Vagina (tissue), 2 donors: ENCODE data around the gene PRKCE. TPM values are rescaled to one million over a fixed set of nuclear protein-coding genes. Genes with fewer than 3 reads are reported as not detected.

Source experiments
- DNase-seq, 2 donors: peaks; one replicate each; pipeline ENCODE4 v3.0.0-alpha.2; 2017; ENCODE audit errors: extremely low spot score in 2 of 2
- H3K27ac ChIP-seq: fragments of 200-600 bp; sonication (generic); one replicate; pipeline ENCODE4 v1.5.1; 2019
- H3K27me3 ChIP-seq: fragments of 200-600 bp; sonication (generic); one replicate; pipeline ENCODE4 v1.5.1; 2019
- H3K36me3 ChIP-seq, 2 donors: fragments of 200-600 bp; sonication (generic); one replicate each; pipeline ENCODE4 v1.5.1; 2017 to 2019
- H3K4me1 ChIP-seq: fragments of 200-600 bp; sonication (generic); one replicate; pipeline ENCODE4 v1.5.1; 2019
- H3K4me3 ChIP-seq, 2 donors: fragments of 200-600 bp; sonication (generic); 1 replicate in 1 of 2; 2 replicates in 1 of 2; pipeline ENCODE4 v1.5.1; 2016 to 2019
- H3K9me3 ChIP-seq: fragments of 200-600 bp; sonication (generic); one replicate; pipeline ENCODE4 v1.5.1; 2019
- POLR2A ChIP-seq, 2 donors: fragments of 450-650 bp; IDR thresholded peaks; one replicate each; pipeline ENCODE4 v1.6.1; 2017; ENCODE audit warnings: antibody characterized with exemption in 2 of 2, mild to moderate bottlenecking in 2 of 2, moderate library complexity in 2 of 2
- POLR2AphosphoS5 ChIP-seq, 2 donors: sonication (generic); formaldehyde crosslinking; IDR thresholded peaks; one replicate each; pipeline ENCODE4 v1.9.0; 2017; ENCODE audit warnings: antibody characterized with exemption in 2 of 2, mild to moderate bottlenecking in 2 of 2, low read depth in 1 of 2; ENCODE audit not compliant: insufficient read depth in 1 of 2
- intact Hi-C: fragments of 100-400 bp; cut with DNase I; formaldehyde crosslinking; loops from one replicate; pipeline ENCODE4 v1.15.1; 2023
- total RNA-seq: library from RNA; depleted of rRNA; stranded (reverse); fragments of >200 nt; gene quantifications from one replicate; pipeline ENCODE4 v1.2.3, GENCODE V29; 2016
- TF ChIP-seq, protein P1 (sequence below), 3 experiments: fragments of 450-650 bp in 2 of 3; fragments of 200-600 bp in 1 of 3; sonication (generic) in 1 of 3; IDR thresholded peaks; one replicate each; pipeline ENCODE4 v1.5.1; 2017 to 2019; ENCODE audit warnings: antibody characterized with exemption in 3 of 3, mild to moderate bottlenecking in 2 of 3, moderate library complexity in 2 of 3

Gene PRKCE
- total RNA-seq, 1 donor from 2014 or later: 11.8 TPM

DNA sequence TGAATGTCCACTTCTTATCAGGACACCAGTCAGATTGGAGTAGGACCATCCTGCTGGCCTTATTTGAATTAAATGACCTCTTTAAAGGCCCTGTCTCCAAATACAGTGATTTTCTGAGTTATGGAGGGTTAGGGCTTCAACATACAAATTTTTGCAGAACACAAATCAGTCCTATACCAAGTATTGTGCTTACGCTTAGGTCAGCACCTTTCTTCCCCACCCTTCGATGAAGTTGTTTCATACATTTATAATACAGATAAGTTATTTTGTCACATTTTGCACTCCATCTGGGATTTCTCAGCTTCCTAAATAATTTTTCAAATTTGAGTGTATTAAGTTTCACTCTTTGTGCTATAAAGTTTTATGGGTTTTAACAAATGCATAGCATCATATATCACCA, 455.2 kb downstream of the PRKCE start:
- no peaks in the 10 kb centered on the region for H3K4me1 ChIP-seq
- TF ChIP-seq POLR2A (IDR thresholded peaks at IDR 0.05) (no peak), POLR2AphosphoS5 (IDR thresholded peaks at IDR 0.05; ENCODE audit: insufficient read depth in 1 of 2, low read depth in 1 of 2) (no peak)
- TF ChIP-seq, protein P1, sequence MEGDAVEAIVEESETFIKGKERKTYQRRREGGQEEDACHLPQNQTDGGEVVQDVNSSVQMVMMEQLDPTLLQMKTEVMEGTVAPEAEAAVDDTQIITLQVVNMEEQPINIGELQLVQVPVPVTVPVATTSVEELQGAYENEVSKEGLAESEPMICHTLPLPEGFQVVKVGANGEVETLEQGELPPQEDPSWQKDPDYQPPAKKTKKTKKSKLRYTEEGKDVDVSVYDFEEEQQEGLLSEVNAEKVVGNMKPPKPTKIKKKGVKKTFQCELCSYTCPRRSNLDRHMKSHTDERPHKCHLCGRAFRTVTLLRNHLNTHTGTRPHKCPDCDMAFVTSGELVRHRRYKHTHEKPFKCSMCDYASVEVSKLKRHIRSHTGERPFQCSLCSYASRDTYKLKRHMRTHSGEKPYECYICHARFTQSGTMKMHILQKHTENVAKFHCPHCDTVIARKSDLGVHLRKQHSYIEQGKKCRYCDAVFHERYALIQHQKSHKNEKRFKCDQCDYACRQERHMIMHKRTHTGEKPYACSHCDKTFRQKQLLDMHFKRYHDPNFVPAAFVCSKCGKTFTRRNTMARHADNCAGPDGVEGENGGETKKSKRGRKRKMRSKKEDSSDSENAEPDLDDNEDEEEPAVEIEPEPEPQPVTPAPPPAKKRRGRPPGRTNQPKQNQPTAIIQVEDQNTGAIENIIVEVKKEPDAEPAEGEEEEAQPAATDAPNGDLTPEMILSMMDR (IDR thresholded peaks at IDR 0.05): no peak
- no peaks in the 10 kb centered on the region for H3K27me3 ChIP-seq
- peaks cover 0 to 2% of the 10 kb centered on the region in 2 donors for H3K36me3 ChIP-seq
- no peak overlapping the region for H3K4me3 ChIP-seq
- H3K27ac ChIP-seq: no peak overlapping the region
- no peak for DNase-seq
- intact Hi-C loops: no loop called here
- H3K9me3 ChIP-seq: no peaks in the 10 kb centered on the region

DNA sequence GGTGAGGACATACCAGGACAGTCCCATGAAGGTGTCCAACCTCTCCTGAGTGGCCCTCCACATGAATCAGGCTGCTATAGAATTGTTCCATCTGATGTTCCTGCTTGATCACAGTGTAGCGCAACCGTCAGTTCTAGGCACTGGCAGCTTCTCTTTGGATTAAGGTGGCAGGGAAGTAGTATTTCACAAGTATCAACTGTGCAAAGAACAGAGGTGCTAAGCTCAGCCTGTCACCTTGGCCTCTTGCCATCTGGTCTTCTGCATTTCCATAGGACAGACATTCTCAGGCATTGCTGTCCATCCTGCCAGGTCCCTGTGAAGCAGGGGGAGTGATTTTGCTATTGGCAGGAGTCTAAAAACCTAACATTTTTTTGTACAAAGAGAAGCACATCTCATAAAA, 463.5 kb downstream of the PRKCE start:
- no peaks in the 10 kb centered on the region for H3K36me3 ChIP-seq
- no peaks in the 10 kb centered on the region for H3K27me3 ChIP-seq
- no peak for TF ChIP-seq POLR2A (IDR thresholded peaks at IDR 0.05)
- H3K4me1 ChIP-seq: peaks cover 36% of the 10 kb centered on the region
- H3K9me3 ChIP-seq: no peaks in the 10 kb centered on the region
- H3K27ac ChIP-seq: no peak overlapping the region
- intact Hi-C loops: no loop called here
- DNase-seq: no peak
- H3K4me3 ChIP-seq: no peak overlapping the region

DNA sequence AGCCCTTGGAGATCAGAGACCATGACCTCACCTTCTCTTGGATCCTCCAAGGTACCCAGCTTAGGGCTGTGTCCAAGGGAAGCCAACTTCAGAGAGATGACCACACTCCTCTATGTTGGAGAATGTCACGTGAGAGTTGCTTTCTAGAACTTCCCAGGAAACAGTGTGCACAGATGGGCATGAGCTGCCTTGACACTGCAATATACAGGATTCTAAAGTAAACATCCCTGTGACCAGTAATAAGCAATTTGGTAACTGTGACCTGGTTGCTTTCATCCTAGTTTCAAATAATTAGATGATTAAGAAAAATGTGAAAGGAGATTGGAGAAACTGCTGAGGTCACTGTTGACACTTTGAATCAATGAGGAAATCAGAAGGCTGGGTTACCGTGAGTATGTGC, 464.7 kb downstream of the PRKCE start:
- H3K4me1 ChIP-seq: peaks cover 46% of the 10 kb centered on the region
- H3K36me3 ChIP-seq: no peaks in the 10 kb centered on the region
- no peak overlapping the region for H3K4me3 ChIP-seq
- H3K27ac ChIP-seq: no peak overlapping the region
- TF ChIP-seq, protein P1 (IDR thresholded peaks at IDR 0.05): no peak
- TF ChIP-seq POLR2A (IDR thresholded peaks at IDR 0.05): no peak
- no peak for TF ChIP-seq POLR2AphosphoS5 (IDR thresholded peaks at IDR 0.05; ENCODE audit: insufficient read depth in 1 of 2, low read depth in 1 of 2)
- no peak for DNase-seq
- H3K27me3 ChIP-seq: no peaks in the 10 kb centered on the region
- no peaks in the 10 kb centered on the region for H3K9me3 ChIP-seq
- intact Hi-C loops: no loop called here

DNA sequence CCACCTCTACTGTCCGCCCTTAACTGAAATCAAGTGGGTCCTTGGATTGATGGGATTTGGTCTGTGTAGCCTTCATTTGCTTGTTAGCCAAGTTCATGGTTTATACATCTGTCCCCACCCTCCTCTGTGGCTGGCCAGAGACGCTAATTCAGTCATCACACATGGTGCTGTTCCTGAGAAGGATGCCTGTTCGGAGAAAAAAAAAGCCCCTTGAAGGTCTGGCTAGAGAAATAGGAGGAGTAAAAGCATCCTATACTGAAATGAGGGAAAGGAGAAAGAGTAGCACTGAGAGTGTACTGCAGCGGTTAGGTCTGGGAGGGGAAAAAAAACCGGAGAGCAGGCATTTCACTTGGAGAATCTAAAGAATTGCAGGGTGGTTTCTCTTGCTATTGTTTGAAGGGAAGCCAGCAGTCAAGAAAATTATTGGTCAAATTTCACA, 465.1 kb downstream of the PRKCE start:
- Histone ChIP-seq H3K9me3 (no peaks in the 10 kb centered on the region), H3K4me1 (peaks cover 50% of the 10 kb centered on the region), H3K27ac (no peak overlapping the region), H3K36me3 (no peaks in the 10 kb centered on the region), H3K4me3 (no peak overlapping the region), H3K27me3 (no peaks in the 10 kb centered on the region)
- TF ChIP-seq POLR2A (IDR thresholded peaks at IDR 0.05) (no peak), POLR2AphosphoS5 (IDR thresholded peaks at IDR 0.05; ENCODE audit: insufficient read depth in 1 of 2, low read depth in 1 of 2) (no peak)
- TF ChIP-seq, protein P1 (IDR thresholded peaks at IDR 0.05): no peak
- intact Hi-C loops: no loop called here
- DNase-seq: no peak

DNA sequence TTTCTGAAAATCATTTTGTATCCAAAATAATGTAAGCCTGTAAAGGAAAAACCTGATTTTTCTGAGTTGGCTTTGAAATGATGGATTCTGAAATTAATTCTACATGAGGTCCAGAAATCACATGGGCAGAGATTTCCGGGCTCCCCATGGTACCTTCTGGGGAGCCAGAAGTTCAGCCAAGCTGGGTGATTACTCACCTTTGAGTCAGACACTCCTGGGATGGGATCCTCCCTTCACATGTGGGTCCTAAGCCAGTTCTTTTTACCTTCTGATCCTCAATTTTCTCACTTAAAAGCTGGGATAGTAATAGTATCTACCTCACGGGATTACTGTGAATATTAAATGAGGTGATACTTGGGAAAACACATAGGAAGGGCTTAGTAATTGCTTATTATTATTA, 465.9 kb downstream of the PRKCE start:
- Histone ChIP-seq H3K4me3 (no peak overlapping the region), H3K27me3 (no peaks in the 10 kb centered on the region), H3K36me3 (no peaks in the 10 kb centered on the region), H3K27ac (no peak overlapping the region), H3K9me3 (no peaks in the 10 kb centered on the region), H3K4me1 (peaks cover 58% of the 10 kb centered on the region)
- no peak for DNase-seq
- intact Hi-C loops: no loop called here
- TF ChIP-seq POLR2AphosphoS5 (IDR thresholded peaks at IDR 0.05; ENCODE audit: insufficient read depth in 1 of 2, low read depth in 1 of 2) (peak in 1 of 2 donors; percentile 41), POLR2A (IDR thresholded peaks at IDR 0.05) (no peak)

DNA sequence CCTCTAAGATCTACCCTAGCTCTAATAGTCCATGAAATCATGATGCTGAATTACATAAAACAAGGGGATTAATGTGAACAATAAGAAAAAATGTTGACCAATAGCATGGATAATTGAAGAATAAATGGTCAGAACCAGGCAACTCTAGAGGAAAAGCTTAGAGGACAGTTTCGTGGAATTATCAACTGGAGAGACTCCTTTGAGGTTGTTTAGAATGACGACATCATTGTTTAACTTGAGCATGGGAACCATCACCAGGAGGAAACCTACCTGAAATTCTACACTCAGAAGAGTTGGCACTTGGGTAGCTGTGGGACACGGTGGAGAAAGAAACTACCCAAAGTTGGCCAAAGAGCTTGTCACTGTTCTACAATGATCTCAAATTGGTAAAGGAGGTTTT, 466.5 kb downstream of the PRKCE start:
- Histone ChIP-seq H3K4me1 (peaks cover 61% of the 10 kb centered on the region), H3K27me3 (no peaks in the 10 kb centered on the region), H3K27ac (peak overlapping the region; percentile 64), H3K36me3 (no peaks in the 10 kb centered on the region), H3K4me3 (no peak overlapping the region), H3K9me3 (no peaks in the 10 kb centered on the region)
- intact Hi-C loops: no loop called here
- DNase-seq: no peak
- TF ChIP-seq POLR2A (IDR thresholded peaks at IDR 0.05): no peak
- TF ChIP-seq, protein P1 (IDR thresholded peaks at IDR 0.05): no peak
